ENCODE data around the gene SFSWAP.

Gene SFSWAP

GRCh38 chr12:131847456-131847855 is 136.6 kb downstream of the SFSWAP start:
- POLR2A ChIA-PET: no interaction called here
- Histone ChIP-seq H3K9me3 (ENCODE audit: control extremely low read depth in 1 of 5, control insufficient read depth in 4 of 5, insufficient read depth in 2 of 5, low read depth in 1 of 5, low read length in 4 of 5) (no peaks in the 10 kb centered on the region), H3K4me1 (ENCODE audit: control extremely low read depth in 1 of 4, control insufficient read depth in 4 of 4, insufficient read depth in 4 of 4, low read length in 3 of 4) (peaks cover 0 to 15% (median 10%) of the 10 kb centered on the region in 4 experiments), H3K27me3 (replicated peaks in 2 of 5; ENCODE audit: control insufficient read depth in 4 of 5, insufficient read depth in 5 of 5, low read length in 4 of 5) (no peaks in the 10 kb centered on the region), H3K36me3 (ENCODE audit: control insufficient read depth in 4 of 4, insufficient read depth in 4 of 4, low read length in 3 of 4) (no peaks in the 10 kb centered on the region), H3K4me3 (ENCODE audit: control insufficient read depth in 1 of 7, extremely low read depth in 1 of 7, insufficient read depth in 4 of 7, low read depth in 2 of 7, low read length in 6 of 7) (no peak overlapping the region), H3K27ac (ENCODE audit: insufficient read depth in 1 of 2, low read depth in 1 of 2, low read length in 2 of 2, poor library complexity in 1 of 2, severe bottlenecking in 2 of 2) (no peak overlapping the region)
- CTCF ChIA-PET: no interaction called here
- DNase-seq: no peak
- 98% methylated on average over 9 of the region's 10 CpGs for WGBS (ENCODE audit: insufficient coverage)

GRCh38 chr12:131848753-131849152 is 137.9 kb downstream of the SFSWAP start:
- CTCF ChIA-PET: no interaction called here
- DNase-seq: no peak
- no peaks in the 10 kb centered on the region for H3K9me3 ChIP-seq (ENCODE audit: control extremely low read depth in 1 of 5, control insufficient read depth in 4 of 5, insufficient read depth in 2 of 5, low read depth in 1 of 5, low read length in 4 of 5)
- H3K4me3 ChIP-seq (ENCODE audit: control insufficient read depth in 1 of 7, extremely low read depth in 1 of 7, insufficient read depth in 4 of 7, low read depth in 2 of 7, low read length in 6 of 7): no peak overlapping the region
- no peak overlapping the region for H3K27ac ChIP-seq (ENCODE audit: insufficient read depth in 1 of 2, low read depth in 1 of 2, low read length in 2 of 2, poor library complexity in 1 of 2, severe bottlenecking in 2 of 2)
- WGBS (ENCODE audit: insufficient coverage): 84% methylated on average over 19 of the region's 24 CpGs
- H3K27me3 ChIP-seq (replicated peaks in 2 of 5; ENCODE audit: control insufficient read depth in 4 of 5, insufficient read depth in 5 of 5, low read length in 4 of 5): no peaks in the 10 kb centered on the region
- POLR2A ChIA-PET: no interaction called here
- no peaks in the 10 kb centered on the region for H3K36me3 ChIP-seq (ENCODE audit: control insufficient read depth in 4 of 4, insufficient read depth in 4 of 4, low read length in 3 of 4)
- peaks cover 0 to 27% (median 17%) of the 10 kb centered on the region in 4 experiments for H3K4me1 ChIP-seq (ENCODE audit: control extremely low read depth in 1 of 4, control insufficient read depth in 4 of 4, insufficient read depth in 4 of 4, low read length in 3 of 4)

All from common myeloid progenitor, CD34-positive (primary cell).